Cardiac muscle cell (in vitro differentiated cells and primary cell): ENCODE data around the gene RPL26. TPM values are rescaled to one million over a fixed set of nuclear protein-coding genes. Genes with fewer than 3 reads are reported as not detected.

Source experiments
- DNase-seq, 2 donors: peaks; one replicate each; pipeline versions ENCODE4 v3.0.0 to v3.0.0-alpha.2; 2010 to 2017; ENCODE audit warnings: low read depth in 1 of 2, low spot score in 1 of 2
- H3K27ac ChIP-seq: fragments of 200-600 bp; sonication (generic); 2 replicates; pipeline ENCODE4 v1.5.1; 2016
- H3K27me3 ChIP-seq: fragments of 200-600 bp; sonication (generic); 2 replicates; pipeline ENCODE4 v1.6.0; 2016; ENCODE audit warnings: control low read depth
- H3K36me3 ChIP-seq: fragments of 200-600 bp; sonication (generic); 2 replicates; pipeline ENCODE4 v1.5.1; 2016; ENCODE audit warnings: control low read depth
- H3K4me1 ChIP-seq: fragments of 200-600 bp; sonication (generic); 2 replicates; pipeline ENCODE4 v1.8.1; 2017; ENCODE audit warnings: low read depth, mild to moderate bottlenecking, mixed run types
- H3K4me3 ChIP-seq: fragments of 200-600 bp; sonication (generic); 2 replicates; pipeline ENCODE4 v1.5.1; 2016; ENCODE audit warnings: mild to moderate bottlenecking
- H3K9me3 ChIP-seq: fragments of 200-600 bp; sonication (generic); 2 replicates; pipeline ENCODE4 v1.5.1; 2017; ENCODE audit warnings: low read depth, mild to moderate bottlenecking, control low read depth
- polyA plus RNA-seq: library from polyadenylated mRNA; unstranded; fragments of >200 nt; fragmentation: Nextera tagmentation; extraction: Ambion mirVana; gene quantifications from 2 replicates; pipeline ENCODE4 v1.2.1, GENCODE V29; 2016
- total RNA-seq: library from RNA; depleted of rRNA; stranded (reverse); fragments of >200 nt; gene quantifications from 2 replicates; pipeline ENCODE4 v1.2.3, GENCODE V29; 2016
- TF ChIP-seq, protein P1 (sequence below): IDR thresholded peaks from 2 replicates; pipeline ENCODE4 v1.5.1; 2012; ENCODE audit warnings: low read depth, mild to moderate bottlenecking, low read length

Gene RPL26
- total and polyA plus RNA-seq, 2 experiments from 2014 or later = 486 to 3,276 TPM

DNA sequence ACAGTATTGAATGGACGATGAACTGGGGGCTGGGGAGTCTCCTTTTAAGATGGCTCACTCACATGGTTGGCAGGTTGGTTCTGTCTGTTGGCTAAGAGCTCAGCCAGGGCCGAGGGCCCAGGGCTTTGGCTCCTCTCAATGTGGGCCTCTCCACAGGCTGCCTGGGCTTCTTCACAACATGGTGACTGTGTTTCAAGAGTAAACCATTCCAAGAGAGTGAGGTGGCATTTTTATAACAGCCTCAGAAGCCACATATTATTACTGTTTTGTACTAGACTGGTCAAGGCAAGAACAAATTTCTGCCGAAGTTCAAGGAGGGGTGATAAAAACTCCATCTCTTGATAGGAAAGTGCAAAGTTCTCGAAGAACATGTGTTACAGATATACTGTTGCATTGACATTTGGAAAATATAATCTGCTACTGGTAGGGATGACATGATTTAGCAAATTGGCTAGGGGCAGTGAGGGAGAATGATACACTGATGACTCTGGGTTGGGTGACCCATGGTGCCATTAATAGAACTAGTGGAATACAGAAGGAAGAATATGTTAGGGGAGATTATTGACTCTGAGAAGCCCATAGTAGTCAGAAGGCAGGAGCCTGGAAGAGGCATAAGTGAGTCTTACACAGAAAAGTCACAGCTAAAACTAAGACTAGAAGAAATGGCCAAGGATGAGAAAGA, 20.2 kb downstream of the RPL26 start:
- no peak for DNase-seq
- Histone ChIP-seq H3K4me1 (no peaks in the 10 kb centered on the region), H3K36me3 (no peaks in the 10 kb centered on the region), H3K4me3 (no peak overlapping the region), H3K27ac (no peak overlapping the region), H3K9me3 (no peaks in the 10 kb centered on the region), H3K27me3 (no peaks in the 10 kb centered on the region)
- TF ChIP-seq, protein P1, sequence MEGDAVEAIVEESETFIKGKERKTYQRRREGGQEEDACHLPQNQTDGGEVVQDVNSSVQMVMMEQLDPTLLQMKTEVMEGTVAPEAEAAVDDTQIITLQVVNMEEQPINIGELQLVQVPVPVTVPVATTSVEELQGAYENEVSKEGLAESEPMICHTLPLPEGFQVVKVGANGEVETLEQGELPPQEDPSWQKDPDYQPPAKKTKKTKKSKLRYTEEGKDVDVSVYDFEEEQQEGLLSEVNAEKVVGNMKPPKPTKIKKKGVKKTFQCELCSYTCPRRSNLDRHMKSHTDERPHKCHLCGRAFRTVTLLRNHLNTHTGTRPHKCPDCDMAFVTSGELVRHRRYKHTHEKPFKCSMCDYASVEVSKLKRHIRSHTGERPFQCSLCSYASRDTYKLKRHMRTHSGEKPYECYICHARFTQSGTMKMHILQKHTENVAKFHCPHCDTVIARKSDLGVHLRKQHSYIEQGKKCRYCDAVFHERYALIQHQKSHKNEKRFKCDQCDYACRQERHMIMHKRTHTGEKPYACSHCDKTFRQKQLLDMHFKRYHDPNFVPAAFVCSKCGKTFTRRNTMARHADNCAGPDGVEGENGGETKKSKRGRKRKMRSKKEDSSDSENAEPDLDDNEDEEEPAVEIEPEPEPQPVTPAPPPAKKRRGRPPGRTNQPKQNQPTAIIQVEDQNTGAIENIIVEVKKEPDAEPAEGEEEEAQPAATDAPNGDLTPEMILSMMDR = no peak

DNA sequence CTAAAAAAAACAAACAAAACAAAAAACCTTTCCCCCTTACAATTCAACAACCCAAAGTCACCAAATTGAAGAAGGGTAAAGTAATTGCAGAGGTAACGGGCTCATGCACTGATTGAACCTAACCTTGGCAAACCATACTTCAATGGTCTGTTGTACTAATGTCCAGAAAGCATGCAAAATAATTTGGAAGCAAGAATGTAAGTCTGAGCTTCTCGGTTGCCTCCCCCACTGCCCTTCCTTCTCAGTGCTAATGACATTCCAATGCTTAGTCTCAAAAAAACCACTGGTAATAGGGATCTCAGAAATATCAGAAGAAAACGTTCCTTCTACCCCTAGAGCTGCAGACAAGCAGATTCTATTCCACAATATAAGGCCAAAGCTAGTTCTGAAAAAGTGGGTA, 22.2 kb downstream of the RPL26 start:
- DNase-seq = no peak
- Histone ChIP-seq H3K36me3 (no peaks in the 10 kb centered on the region), H3K27me3 (no peaks in the 10 kb centered on the region), H3K4me1 (no peaks in the 10 kb centered on the region), H3K27ac (no peak overlapping the region), H3K9me3 (no peaks in the 10 kb centered on the region), H3K4me3 (no peak overlapping the region)
- TF ChIP-seq, protein P1 = no peak

GRCh38 chr17:8360260-8360659, 22.7 kb downstream of the RPL26 start:
- DNase-seq = no peak
- no peaks in the 10 kb centered on the region for H3K4me1 ChIP-seq
- H3K9me3 ChIP-seq = no peaks in the 10 kb centered on the region
- TF ChIP-seq, protein P1 = no peak
- H3K27me3 ChIP-seq = no peaks in the 10 kb centered on the region
- H3K4me3 ChIP-seq = no peak overlapping the region
- no peaks in the 10 kb centered on the region for H3K36me3 ChIP-seq
- no peak overlapping the region for H3K27ac ChIP-seq

- no peaks in the 10 kb centered on the region for H3K27me3 ChIP-seq
- no peaks in the 10 kb centered on the region for H3K36me3 ChIP-seq
- H3K4me3 ChIP-seq = no peak overlapping the region
- TF ChIP-seq, protein P1 = no peak
- no peak overlapping the region for H3K27ac ChIP-seq
- DNase-seq = peak in 1 of 2 donors; percentile 88
- H3K9me3 ChIP-seq = no peaks in the 10 kb centered on the region
- no peaks in the 10 kb centered on the region for H3K4me1 ChIP-seq
These were observed 23.2 kb downstream of the RPL26 start for GRCh38 chr17:8359769-8360168.

DNA sequence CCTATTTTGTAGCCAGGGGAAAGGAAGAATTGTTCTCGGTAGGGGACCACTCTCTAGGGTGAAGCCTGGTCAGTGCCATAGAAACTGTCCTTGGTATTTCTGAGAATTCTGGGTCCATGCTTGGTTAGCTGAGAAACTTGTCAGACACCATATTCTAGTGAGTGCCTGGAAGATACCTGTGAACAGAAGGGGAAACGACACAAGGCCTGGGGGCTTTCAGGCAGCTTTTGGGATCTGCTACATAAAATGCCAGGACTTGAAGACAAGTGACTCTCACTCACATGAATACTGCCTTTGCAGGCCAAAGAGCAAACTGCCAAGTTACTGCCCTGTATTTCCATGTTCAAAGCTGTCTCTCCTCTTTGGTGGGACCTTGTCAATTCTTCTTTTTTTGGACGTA, 25.1 kb downstream of the RPL26 start:
- H3K9me3 ChIP-seq = no peaks in the 10 kb centered on the region
- no peak overlapping the region for H3K4me3 ChIP-seq
- DNase-seq = no peak
- TF ChIP-seq, protein P1 = no peak
- H3K4me1 ChIP-seq = peaks cover 4% of the 10 kb centered on the region
- no peak overlapping the region for H3K27ac ChIP-seq
- H3K27me3 ChIP-seq = no peaks in the 10 kb centered on the region
- no peaks in the 10 kb centered on the region for H3K36me3 ChIP-seq
